Fibroblast of lung (primary cell): ENCODE measurements around the gene MKRN1. TPM values are rescaled to one million over a fixed set of nuclear protein-coding genes. Genes with fewer than 3 reads are reported as not detected.

ENCODE experiments used
- DNase-seq, 2 donors: peaks; one replicate each; pipeline versions ENCODE4 v3.0.0 to v3.0.0-alpha.2; 2010; ENCODE audit warnings: low read depth in 2 of 2
- H2AFZ ChIP-seq: 2 replicates; pipeline ENCODE4 v1.5.1; 2012; ENCODE audit warnings: low read length, control low read depth, inconsistent platforms
- H3K27ac ChIP-seq: 2 replicates; pipeline ENCODE4 v1.5.1; 2011; ENCODE audit warnings: low read length, control low read depth; ENCODE audit not compliant: insufficient read depth
- H3K27me3 ChIP-seq: 2 replicates; pipeline ENCODE4 v1.5.1; 2011; ENCODE audit warnings: mild to moderate bottlenecking, low read length; ENCODE audit not compliant: control insufficient read depth, insufficient read depth
- H3K36me3 ChIP-seq: 2 replicates; pipeline ENCODE4 v1.5.1; 2011; ENCODE audit warnings: low read length; ENCODE audit not compliant: control insufficient read depth, insufficient read depth
- H3K4me1 ChIP-seq: 2 replicates; pipeline ENCODE4 v1.5.1; 2011; ENCODE audit warnings: low read length; ENCODE audit not compliant: control insufficient read depth, insufficient read depth; ENCODE audit errors: extremely low read depth
- H3K4me2 ChIP-seq: 2 replicates; pipeline ENCODE4 v1.5.1; 2011; ENCODE audit warnings: low read length, control low read depth; ENCODE audit not compliant: insufficient read depth; ENCODE audit errors: extremely low read depth
- H3K4me3 ChIP-seq, 4 experiments: fragments of 200-600 bp in 1 of 4; sonication (generic) in 1 of 4; replicated peaks in 1 of 4; 2 replicates each; pipeline ENCODE4 v1.5.1; 2011 to 2016; ENCODE audit warnings: low read length in 4 of 4, low read depth in 3 of 4, mild to moderate bottlenecking in 3 of 4, control low read depth in 2 of 4, inconsistent platforms in 1 of 4, mixed read lengths in 1 of 4; ENCODE audit not compliant: insufficient read depth in 1 of 4; ENCODE audit errors: control extremely low read depth in 1 of 4
- H3K79me2 ChIP-seq: 2 replicates; pipeline ENCODE4 v1.5.1; 2012; ENCODE audit warnings: mild to moderate bottlenecking, low read length, inconsistent platforms; ENCODE audit not compliant: control insufficient read depth, insufficient read depth
- H3K9ac ChIP-seq: 2 replicates; pipeline ENCODE4 v1.5.1; 2011; ENCODE audit warnings: mild to moderate bottlenecking, low read length, control low read depth; ENCODE audit not compliant: insufficient read depth
- H3K9me3 ChIP-seq: 2 replicates; pipeline ENCODE4 v1.5.1; 2012; ENCODE audit warnings: low read depth, low read length; ENCODE audit not compliant: control insufficient read depth, insufficient read depth
- H4K20me1 ChIP-seq: 2 replicates; pipeline ENCODE4 v1.5.1; 2011; ENCODE audit warnings: low read length; ENCODE audit not compliant: control insufficient read depth, insufficient read depth; ENCODE audit errors: extremely low read depth
- EZH2 ChIP-seq: IDR thresholded peaks from 2 replicates; pipeline ENCODE4 v1.5.1; 2012; ENCODE audit warnings: low read length, control low read depth, mild to moderate bottlenecking; ENCODE audit errors: missing control alignments
- polyA plus RNA-seq, 2 donors: library from polyadenylated mRNA; depleted of rRNA in 1 of 2; stranded (reverse) in 1 of 2; unstranded in 1 of 2; fragments of >200 nt; gene quantifications; 2 replicates each; pipeline ENCODE4 v1.2.1, GENCODE V29; 2011 to 2012; ENCODE audit warnings: missing spikeins in 1 of 2
- total RNA-seq: library from RNA; depleted of rRNA; stranded (reverse); fragments of >200 nt; gene quantifications from 2 replicates; pipeline ENCODE4 v1.2.1, GENCODE V29; 2014
- TF ChIP-seq, protein P1 (sequence below), 2 donors: IDR thresholded peaks in 1 of 2; conservative IDR thresholded peaks in 1 of 2; 1 replicate in 1 of 2; 2 replicates in 1 of 2; pipeline ENCODE4 v1.5.1; 2011 to 2012; ENCODE audit warnings: low read length in 2 of 2, control low read depth in 1 of 2, inconsistent platforms in 1 of 2, low read depth in 1 of 2, mild to moderate bottlenecking in 1 of 2

MKRN1 gene
- total and polyA plus RNA-seq, 2 donors (not counting 1 experiment from before 2014, with no cell fraction given): 63.5 to 81.9 TPM

DNA sequence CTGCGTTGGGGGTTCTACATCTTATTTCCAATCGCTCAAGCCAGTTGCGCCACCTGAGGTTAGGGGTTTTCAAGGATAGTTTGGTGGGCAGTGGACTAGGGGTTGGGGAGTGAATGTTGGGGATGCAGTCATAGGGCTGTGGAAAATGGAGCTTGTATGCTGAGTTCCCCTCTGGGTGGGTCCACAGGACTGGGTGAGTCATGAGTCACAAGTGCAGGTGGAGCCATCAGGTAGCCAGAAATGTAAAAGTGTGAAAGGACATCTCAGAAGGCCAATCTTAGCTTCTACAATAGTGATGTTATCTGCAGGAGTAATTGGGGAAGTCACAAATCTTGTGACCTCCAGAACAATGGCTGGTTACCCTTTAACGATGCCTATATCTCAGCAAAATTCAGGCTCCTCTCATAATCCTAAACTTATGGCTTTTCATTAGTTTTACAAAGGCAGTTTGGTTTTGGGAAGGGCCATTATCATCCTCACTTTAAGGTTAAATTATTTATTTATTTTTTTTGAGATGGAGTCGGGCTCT lies 18.0 kb upstream of the MKRN1 start:
- TF ChIP-seq, protein P1, sequence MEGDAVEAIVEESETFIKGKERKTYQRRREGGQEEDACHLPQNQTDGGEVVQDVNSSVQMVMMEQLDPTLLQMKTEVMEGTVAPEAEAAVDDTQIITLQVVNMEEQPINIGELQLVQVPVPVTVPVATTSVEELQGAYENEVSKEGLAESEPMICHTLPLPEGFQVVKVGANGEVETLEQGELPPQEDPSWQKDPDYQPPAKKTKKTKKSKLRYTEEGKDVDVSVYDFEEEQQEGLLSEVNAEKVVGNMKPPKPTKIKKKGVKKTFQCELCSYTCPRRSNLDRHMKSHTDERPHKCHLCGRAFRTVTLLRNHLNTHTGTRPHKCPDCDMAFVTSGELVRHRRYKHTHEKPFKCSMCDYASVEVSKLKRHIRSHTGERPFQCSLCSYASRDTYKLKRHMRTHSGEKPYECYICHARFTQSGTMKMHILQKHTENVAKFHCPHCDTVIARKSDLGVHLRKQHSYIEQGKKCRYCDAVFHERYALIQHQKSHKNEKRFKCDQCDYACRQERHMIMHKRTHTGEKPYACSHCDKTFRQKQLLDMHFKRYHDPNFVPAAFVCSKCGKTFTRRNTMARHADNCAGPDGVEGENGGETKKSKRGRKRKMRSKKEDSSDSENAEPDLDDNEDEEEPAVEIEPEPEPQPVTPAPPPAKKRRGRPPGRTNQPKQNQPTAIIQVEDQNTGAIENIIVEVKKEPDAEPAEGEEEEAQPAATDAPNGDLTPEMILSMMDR (conservative IDR thresholded peaks at IDR 0.05 in 1 of 2, IDR thresholded peaks at IDR 0.05 in 1 of 2; ENCODE audit: low read depth in 1 of 2, low read length in 2 of 2): no peak
- TF ChIP-seq EZH2: no peak
- no peaks in the 10 kb centered on the region for H4K20me1 ChIP-seq
- no peaks in the 10 kb centered on the region for H3K4me1 ChIP-seq
- H3K4me2 ChIP-seq: no peak overlapping the region
- H3K9me3 ChIP-seq: no peaks in the 10 kb centered on the region
- H3K27ac ChIP-seq: no peak overlapping the region
- H2AFZ ChIP-seq: no peak overlapping the region
- DNase-seq: no peak
- no peak overlapping the region for H3K4me3 ChIP-seq
- H3K9ac ChIP-seq: no peak overlapping the region
- H3K27me3 ChIP-seq: no peaks in the 10 kb centered on the region
- no peaks in the 10 kb centered on the region for H3K36me3 ChIP-seq
- H3K79me2 ChIP-seq: no peaks in the 10 kb centered on the region

- Histone ChIP-seq H3K4me1 (no peaks in the 10 kb centered on the region), H3K79me2 (no peaks in the 10 kb centered on the region), H3K4me2 (no peak overlapping the region), H2AFZ (no peak overlapping the region), H3K9me3 (no peaks in the 10 kb centered on the region), H3K9ac (no peak overlapping the region), H4K20me1 (no peaks in the 10 kb centered on the region), H3K4me3 (no peak overlapping the region), H3K36me3 (no peaks in the 10 kb centered on the region), H3K27me3 (no peaks in the 10 kb centered on the region), H3K27ac (no peak overlapping the region)
- no peak for DNase-seq
- TF ChIP-seq, protein P1 (conservative IDR thresholded peaks at IDR 0.05 in 1 of 2, IDR thresholded peaks at IDR 0.05 in 1 of 2; ENCODE audit: low read depth in 1 of 2, low read length in 2 of 2): no peak
- TF ChIP-seq EZH2: no peak
Observed at GRCh38 chr7:140495514-140496097, 16.3 kb upstream of the MKRN1 start.

DNA sequence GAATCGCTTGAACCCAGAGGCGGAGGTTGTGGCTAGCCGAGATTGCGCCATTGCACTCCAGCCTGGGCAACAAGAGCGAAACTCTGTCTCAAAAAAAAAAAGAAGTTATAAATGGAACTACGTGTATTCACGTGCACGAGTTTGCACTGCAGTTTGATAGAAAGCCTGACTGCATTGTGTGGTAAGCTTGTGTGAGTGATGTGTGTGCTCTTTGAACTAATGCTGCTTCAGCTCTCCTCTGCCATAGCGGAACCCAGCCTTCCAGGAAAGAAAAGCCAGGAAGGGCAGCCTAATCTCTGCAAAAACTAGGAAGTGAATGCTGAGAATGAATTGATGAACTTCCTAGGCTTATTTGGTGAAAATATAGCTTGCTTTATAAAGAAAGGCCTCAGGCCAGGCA lies 15.6 kb upstream of the MKRN1 start:
- Histone ChIP-seq H3K36me3 (no peaks in the 10 kb centered on the region), H3K27me3 (no peaks in the 10 kb centered on the region), H3K79me2 (no peaks in the 10 kb centered on the region), H3K4me3 (no peak overlapping the region), H2AFZ (no peak overlapping the region), H4K20me1 (no peaks in the 10 kb centered on the region), H3K4me2 (no peak overlapping the region), H3K27ac (no peak overlapping the region), H3K9me3 (no peaks in the 10 kb centered on the region), H3K4me1 (no peaks in the 10 kb centered on the region), H3K9ac (no peak overlapping the region)
- DNase-seq: no peak
- no peak for TF ChIP-seq EZH2
- TF ChIP-seq, protein P1 (conservative IDR thresholded peaks at IDR 0.05 in 1 of 2, IDR thresholded peaks at IDR 0.05 in 1 of 2; ENCODE audit: low read depth in 1 of 2, low read length in 2 of 2): no peak
